Measurements from ENCODE around the gene TPK1. TPM values are rescaled to one million over a fixed set of nuclear protein-coding genes. Genes with fewer than 3 reads are reported as not detected.

TPK1 gene
- total RNA-seq, 1 donor from 2014 or later = 1.7 TPM

DNA sequence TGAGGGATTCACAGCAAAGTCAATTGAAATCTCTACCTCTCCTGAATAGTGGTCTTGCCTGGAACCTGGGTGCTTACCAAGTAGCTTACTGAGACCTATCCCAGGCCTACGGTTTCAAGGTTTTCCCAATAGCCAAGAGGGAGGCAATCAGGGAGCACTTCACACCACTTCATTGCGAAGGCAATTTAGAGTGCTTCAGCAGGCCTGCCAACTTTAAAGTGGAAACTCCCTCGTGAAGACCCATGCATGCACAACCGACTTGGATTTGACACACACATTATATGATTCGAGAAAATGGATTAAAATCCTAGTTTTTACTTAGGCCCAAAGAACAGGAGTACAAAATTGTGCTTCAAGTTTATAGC, 380.8 kb downstream of the TPK1 start:
- Histone ChIP-seq H3K4me1 (no peaks in the 10 kb centered on the region), H3K36me3 (no peaks in the 10 kb centered on the region), H3K27ac (no peak overlapping the region), H3K4me3 (no peak overlapping the region), H3K9me3 (no peaks in the 10 kb centered on the region), H3K27me3 (no peaks in the 10 kb centered on the region)
- intact Hi-C loops (cut with DNase I) = no loop called here
- no peak for TF ChIP-seq POLR2AphosphoS5 (IDR thresholded peaks at IDR 0.05; ENCODE audit: insufficient read depth in 1 of 2, low read depth in 1 of 2)
- TF ChIP-seq POLR2A (IDR thresholded peaks at IDR 0.05) = no peak
- TF ChIP-seq, protein P1, sequence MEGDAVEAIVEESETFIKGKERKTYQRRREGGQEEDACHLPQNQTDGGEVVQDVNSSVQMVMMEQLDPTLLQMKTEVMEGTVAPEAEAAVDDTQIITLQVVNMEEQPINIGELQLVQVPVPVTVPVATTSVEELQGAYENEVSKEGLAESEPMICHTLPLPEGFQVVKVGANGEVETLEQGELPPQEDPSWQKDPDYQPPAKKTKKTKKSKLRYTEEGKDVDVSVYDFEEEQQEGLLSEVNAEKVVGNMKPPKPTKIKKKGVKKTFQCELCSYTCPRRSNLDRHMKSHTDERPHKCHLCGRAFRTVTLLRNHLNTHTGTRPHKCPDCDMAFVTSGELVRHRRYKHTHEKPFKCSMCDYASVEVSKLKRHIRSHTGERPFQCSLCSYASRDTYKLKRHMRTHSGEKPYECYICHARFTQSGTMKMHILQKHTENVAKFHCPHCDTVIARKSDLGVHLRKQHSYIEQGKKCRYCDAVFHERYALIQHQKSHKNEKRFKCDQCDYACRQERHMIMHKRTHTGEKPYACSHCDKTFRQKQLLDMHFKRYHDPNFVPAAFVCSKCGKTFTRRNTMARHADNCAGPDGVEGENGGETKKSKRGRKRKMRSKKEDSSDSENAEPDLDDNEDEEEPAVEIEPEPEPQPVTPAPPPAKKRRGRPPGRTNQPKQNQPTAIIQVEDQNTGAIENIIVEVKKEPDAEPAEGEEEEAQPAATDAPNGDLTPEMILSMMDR (IDR thresholded peaks at IDR 0.05) = no peak
- DNase-seq (ENCODE audit: extremely low spot score in 2 of 2) = no peak

DNA sequence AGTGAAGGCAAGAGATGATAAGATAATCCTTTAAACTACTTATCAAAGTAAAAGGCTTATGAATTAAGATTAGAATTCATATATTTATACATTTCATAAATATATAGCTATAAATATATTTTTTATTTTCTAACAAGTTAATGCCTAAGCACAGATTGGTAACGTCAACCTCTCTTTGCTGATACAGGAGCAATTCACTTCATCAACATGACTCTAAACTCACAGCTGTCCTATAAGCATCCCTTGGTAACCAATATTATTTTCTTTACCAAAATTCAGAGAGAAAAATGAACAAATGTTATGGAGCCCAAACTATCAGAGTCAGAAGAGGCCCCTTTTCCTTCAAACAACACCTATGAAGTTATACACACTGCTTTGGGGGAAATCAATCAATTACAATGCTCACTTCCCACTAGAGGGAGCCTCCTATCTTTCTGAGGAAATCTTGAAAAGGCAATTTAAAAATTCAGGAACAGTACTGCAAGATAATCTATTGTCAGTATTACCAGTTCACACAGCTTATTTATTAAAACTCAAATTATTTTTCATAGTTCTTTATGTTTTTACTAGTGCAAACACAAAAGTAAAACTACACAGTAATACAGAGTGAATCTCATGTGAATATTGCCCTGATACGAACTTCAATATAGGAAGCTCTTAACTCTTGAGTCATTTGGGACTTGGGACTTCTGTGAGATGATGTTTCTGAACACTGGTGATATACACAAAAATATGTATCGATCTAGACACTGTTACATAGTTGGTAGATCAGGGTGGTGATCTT, 381.4 kb downstream of the TPK1 start:
- H3K4me1 ChIP-seq = no peaks in the 10 kb centered on the region
- H3K36me3 ChIP-seq = no peaks in the 10 kb centered on the region
- H3K27ac ChIP-seq = no peak overlapping the region
- intact Hi-C loops (cut with DNase I) = no loop called here
- no peak for DNase-seq (ENCODE audit: extremely low spot score in 2 of 2)
- TF ChIP-seq POLR2AphosphoS5 (IDR thresholded peaks at IDR 0.05; ENCODE audit: insufficient read depth in 1 of 2, low read depth in 1 of 2) (no peak), POLR2A (IDR thresholded peaks at IDR 0.05) (no peak)
- TF ChIP-seq, protein P1 (IDR thresholded peaks at IDR 0.05) = no peak
- H3K4me3 ChIP-seq = no peak overlapping the region
- no peaks in the 10 kb centered on the region for H3K9me3 ChIP-seq
- H3K27me3 ChIP-seq = no peaks in the 10 kb centered on the region

DNA sequence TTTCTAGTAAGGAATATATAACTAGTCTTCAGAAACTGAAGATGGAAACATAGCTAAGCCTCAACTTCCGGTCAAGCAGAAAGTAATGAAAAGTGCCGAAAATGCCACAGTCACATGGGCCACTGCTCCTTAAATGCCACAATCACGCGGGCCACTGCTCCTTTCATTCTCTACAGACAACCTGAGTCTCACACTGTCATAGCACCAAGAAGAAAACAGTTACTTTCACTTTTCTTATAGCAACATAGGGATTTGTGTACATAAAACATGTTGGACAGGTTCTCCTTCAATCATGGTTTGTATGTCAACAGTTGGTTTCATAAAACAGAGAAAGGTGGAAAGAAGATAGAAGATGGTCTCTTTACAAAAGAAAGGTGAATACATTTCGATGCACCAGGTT, 383.8 kb downstream of the TPK1 start:
- DNase-seq (ENCODE audit: extremely low spot score in 2 of 2) = no peak
- H3K27me3 ChIP-seq = no peaks in the 10 kb centered on the region
- no peaks in the 10 kb centered on the region for H3K4me1 ChIP-seq
- TF ChIP-seq POLR2AphosphoS5 (IDR thresholded peaks at IDR 0.05; ENCODE audit: insufficient read depth in 1 of 2, low read depth in 1 of 2) (no peak), POLR2A (IDR thresholded peaks at IDR 0.05) (no peak)
- TF ChIP-seq, protein P1 (IDR thresholded peaks at IDR 0.05) = no peak
- no peaks in the 10 kb centered on the region for H3K9me3 ChIP-seq
- intact Hi-C loops (cut with DNase I) = no loop called here
- no peak overlapping the region for H3K27ac ChIP-seq
- no peaks in the 10 kb centered on the region for H3K36me3 ChIP-seq
- H3K4me3 ChIP-seq = no peak overlapping the region

DNA sequence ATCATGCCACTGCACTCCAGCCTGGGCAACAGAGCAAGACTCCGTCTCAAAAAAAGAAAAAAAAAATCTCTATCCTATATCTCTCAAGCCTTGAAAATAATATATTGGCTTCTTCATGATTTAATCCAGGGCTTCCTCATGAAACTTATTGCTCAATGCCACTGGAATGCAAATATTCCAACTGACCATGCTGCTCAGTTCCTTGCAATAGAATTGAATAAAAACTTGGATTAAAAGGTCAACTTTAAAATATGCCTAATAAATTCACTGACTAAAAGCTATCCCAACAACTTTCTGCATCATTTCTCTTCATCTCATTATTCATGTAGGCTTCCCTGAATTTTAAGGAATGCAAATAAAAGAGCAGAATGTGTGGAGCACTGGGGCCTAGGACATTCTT, 390.3 kb downstream of the TPK1 start:
- DNase-seq (ENCODE audit: extremely low spot score in 2 of 2) = no peak
- Histone ChIP-seq H3K27me3 (no peaks in the 10 kb centered on the region), H3K36me3 (no peaks in the 10 kb centered on the region), H3K9me3 (no peaks in the 10 kb centered on the region), H3K4me3 (no peak overlapping the region), H3K4me1 (no peaks in the 10 kb centered on the region), H3K27ac (no peak overlapping the region)
- TF ChIP-seq POLR2AphosphoS5 (IDR thresholded peaks at IDR 0.05; ENCODE audit: insufficient read depth in 1 of 2, low read depth in 1 of 2) (no peak), POLR2A (IDR thresholded peaks at IDR 0.05) (no peak)
- TF ChIP-seq, protein P1 (IDR thresholded peaks at IDR 0.05) = no peak
- intact Hi-C loops (cut with DNase I) = no loop called here

DNA sequence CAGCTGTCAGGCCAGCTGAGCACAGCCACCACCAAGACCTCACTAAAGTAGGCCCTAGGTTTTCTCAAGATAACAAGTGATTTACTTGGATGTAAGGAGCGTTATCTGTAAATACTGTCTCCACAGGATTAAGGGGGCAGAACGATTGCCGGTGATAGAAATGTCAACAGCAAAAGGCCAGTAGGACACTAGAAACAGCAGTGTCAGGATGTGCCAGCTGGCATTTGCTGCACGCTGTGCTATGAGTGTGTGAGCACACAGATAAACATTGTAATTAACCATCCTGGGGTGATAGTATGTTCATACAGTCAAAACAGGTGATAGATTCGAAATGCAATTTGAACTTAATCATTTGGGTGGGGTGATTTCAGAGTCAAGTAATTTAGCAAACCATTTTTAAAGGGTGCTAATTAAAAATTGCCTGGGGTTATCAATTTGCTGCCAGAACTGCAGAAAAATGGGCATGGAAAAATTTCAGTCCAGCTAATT, 396.1 kb downstream of the TPK1 start:
- H3K27ac ChIP-seq = no peak overlapping the region
- no peaks in the 10 kb centered on the region for H3K36me3 ChIP-seq

More for the DNA sequence above, 396.1 kb downstream of the TPK1 start:
- intact Hi-C loops (cut with DNase I) = no loop called here
- TF ChIP-seq, protein P1 (IDR thresholded peaks at IDR 0.05) = no peak
- TF ChIP-seq POLR2A (IDR thresholded peaks at IDR 0.05) (no peak), POLR2AphosphoS5 (IDR thresholded peaks at IDR 0.05; ENCODE audit: insufficient read depth in 1 of 2, low read depth in 1 of 2) (no peak)
- no peaks in the 10 kb centered on the region for H3K9me3 ChIP-seq
- H3K4me3 ChIP-seq = no peak overlapping the region
- H3K4me1 ChIP-seq = no peaks in the 10 kb centered on the region
- no peak for DNase-seq (ENCODE audit: extremely low spot score in 2 of 2)
- no peaks in the 10 kb centered on the region for H3K27me3 ChIP-seq

Measured in vagina (tissue), 2 donors.